WERI-Rb-1 (cell line): ENCODE measurements around the gene OR56A1.

Experiments used
- DNase-seq: peaks from one replicate; pipeline ENCODE4 v3.0.0-alpha.2; 2020
- H3K27ac ChIP-seq: fragments of 250-450 bp; sonication (Bioruptor Pico); 2 replicates; pipeline ENCODE4 v1.5.1; 2020; ENCODE audit warnings: mild to moderate bottlenecking, moderate library complexity
- H3K27me3 ChIP-seq: fragments of 250-450 bp; sonication (Bioruptor Pico); 2 replicates; pipeline ENCODE4 v1.5.1; 2021; ENCODE audit warnings: mild to moderate bottlenecking, low read depth, moderate library complexity; ENCODE audit not compliant: insufficient read depth, severe bottlenecking
- H3K36me3 ChIP-seq: fragments of 250-450 bp; sonication (Bioruptor Pico); 2 replicates; pipeline ENCODE4 v1.5.1; 2020; ENCODE audit warnings: mild to moderate bottlenecking, moderate library complexity
- H3K4me3 ChIP-seq: 2 replicates; pipeline ENCODE4 v1.5.1; 2011; ENCODE audit warnings: low read depth, mild to moderate bottlenecking, control low read depth, low read length
- H3K9me3 ChIP-seq: fragments of 250-450 bp; sonication (Bioruptor Pico); 2 replicates; pipeline ENCODE4 v1.5.1; 2021; ENCODE audit warnings: mild to moderate bottlenecking, moderate library complexity; ENCODE audit not compliant: severe bottlenecking
- CTCF ChIP-seq: IDR thresholded peaks from 2 replicates; pipeline ENCODE4 v1.5.1; 2011; ENCODE audit warnings: low read depth, mild to moderate bottlenecking, control low read depth, inconsistent platforms, low read length

Gene OR56A1

GRCh38 chr11:6002202-6002699, 28.3 kb downstream of the OR56A1 start:
- Histone ChIP-seq H3K27ac (no peak overlapping the region), H3K9me3 (peaks cover 2% of the 10 kb centered on the region), H3K27me3 (peaks cover 54% of the 10 kb centered on the region), H3K4me3 (no peak overlapping the region), H3K36me3 (no peaks in the 10 kb centered on the region)
- DNase-seq, result no peak
- no peak for TF ChIP-seq CTCF

DNA sequence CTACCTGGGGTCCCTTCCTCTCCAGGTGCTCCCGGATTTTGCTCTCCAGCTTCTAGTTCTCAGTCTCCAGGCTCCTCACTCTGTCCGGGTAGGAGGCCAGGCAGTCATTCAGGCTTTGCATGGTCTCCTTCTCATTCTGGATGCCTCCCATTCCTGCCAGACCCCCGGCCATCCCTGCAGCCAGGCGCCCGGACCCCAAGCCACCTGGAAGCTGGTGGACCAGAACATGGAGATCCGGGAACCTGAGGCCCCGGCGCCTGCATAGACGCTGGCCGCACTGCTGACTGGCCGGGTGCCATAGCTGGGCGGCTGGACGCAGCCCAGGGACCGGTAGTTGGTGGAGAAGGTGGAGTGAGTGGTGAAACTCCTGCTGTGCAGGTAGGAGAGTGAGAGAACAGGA, 35.8 kb downstream of the OR56A1 start:
- Histone ChIP-seq H3K4me3 (no peak overlapping the region), H3K27me3 (peaks cover 52% of the 10 kb centered on the region), H3K9me3 (no peaks in the 10 kb centered on the region), H3K36me3 (no peaks in the 10 kb centered on the region), H3K27ac (no peak overlapping the region)
- no peak for DNase-seq
- no peak for TF ChIP-seq CTCF

GRCh38 chr11:5992604-5993251, 37.8 kb downstream of the OR56A1 start:
- peak; percentile 49 for TF ChIP-seq CTCF
- Histone ChIP-seq H3K36me3 (no peaks in the 10 kb centered on the region), H3K4me3 (no peak overlapping the region), H3K27ac (no peak overlapping the region), H3K9me3 (no peaks in the 10 kb centered on the region), H3K27me3 (peaks cover 59% of the 10 kb centered on the region)
- DNase-seq, result no peak

DNA sequence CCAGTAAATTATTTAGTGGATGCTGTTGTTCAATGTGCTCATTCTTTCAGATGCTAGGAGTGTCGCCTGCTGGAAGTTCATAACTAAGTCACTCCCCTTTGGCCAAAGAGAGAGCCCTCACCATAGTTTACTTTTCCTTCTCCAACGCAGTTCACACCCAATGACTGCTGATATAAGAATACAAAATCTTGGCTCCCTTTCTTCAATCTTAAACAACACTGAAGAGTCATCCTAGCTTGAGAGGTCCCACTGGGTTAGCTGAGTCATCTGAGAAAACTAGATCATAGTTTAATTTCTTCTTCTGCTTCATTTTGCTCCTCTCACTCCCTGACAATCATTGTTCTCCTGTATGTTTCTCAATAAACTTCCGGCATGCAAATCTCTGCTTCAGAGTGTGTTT, 38.4 kb downstream of the OR56A1 start:
- H3K4me3 ChIP-seq, result no peak overlapping the region
- DNase-seq, result no peak
- H3K9me3 ChIP-seq, result no peaks in the 10 kb centered on the region
- no peak overlapping the region for H3K27ac ChIP-seq
- no peaks in the 10 kb centered on the region for H3K36me3 ChIP-seq
- no peak for TF ChIP-seq CTCF
- H3K27me3 ChIP-seq, result peaks cover 62% of the 10 kb centered on the region

GRCh38 chr11:5989203-5989602, 41.4 kb downstream of the OR56A1 start:
- H3K36me3 ChIP-seq, result no peaks in the 10 kb centered on the region
- no peak overlapping the region for H3K27ac ChIP-seq
- H3K27me3 ChIP-seq, result peaks cover 65% of the 10 kb centered on the region
- DNase-seq, result no peak
- no peaks in the 10 kb centered on the region for H3K9me3 ChIP-seq
- no peak overlapping the region for H3K4me3 ChIP-seq
- TF ChIP-seq CTCF, result no peak

GRCh38 chr11:5986885-5987284, 43.7 kb downstream of the OR56A1 start, which contains the start of gene OR52L1:
OR52L1 (minus strand) TSS chr11:5986985; CDS start chr11:5986930, 55 bp downstream.
- no peaks in the 10 kb centered on the region for H3K36me3 ChIP-seq
- no peak for TF ChIP-seq CTCF
- H3K4me3 ChIP-seq, result no peak within 1 kb of the TSS
- no peak for DNase-seq
- H3K9me3 ChIP-seq, result no peaks in the 10 kb centered on the region
- peaks cover 61% of the 10 kb centered on the region for H3K27me3 ChIP-seq
- no peak within 1 kb of the TSS for H3K27ac ChIP-seq
